Smooth muscle cell (in vitro differentiated cells): Measurements from ENCODE around the gene ACADVL. TPM values are rescaled to one million over a fixed set of nuclear protein-coding genes. Genes with fewer than 3 reads are reported as not detected.

Source experiments
- DNase-seq: peaks from one replicate; lab custom pipeline; 2025; ENCODE audit not compliant: unreplicated experiment; lab: John Stamatoyannopoulos, UW
- H2AFZ ChIP-seq: fragments of 200-600 bp; sonication (generic); 2 replicates; pipeline ENCODE4 v1.6.0; 2016; ENCODE audit warnings: antibody characterized with exemption, low read depth, mild to moderate bottlenecking
- H3F3A ChIP-seq: fragments of 200-600 bp; sonication (generic); 2 replicates; pipeline ENCODE4 v1.6.0; 2017; ENCODE audit warnings: antibody characterized with exemption, low read depth
- H3K27ac ChIP-seq: fragments of 200-600 bp; sonication (generic); 2 replicates; pipeline ENCODE4 v1.5.1; 2016; ENCODE audit warnings: low read depth, mild to moderate bottlenecking
- H3K27me3 ChIP-seq: fragments of 200-600 bp; sonication (generic); 2 replicates; pipeline ENCODE4 v1.6.1; 2016; ENCODE audit warnings: low read depth, mild to moderate bottlenecking
- H3K36me3 ChIP-seq: fragments of 200-600 bp; sonication (generic); 2 replicates; pipeline ENCODE4 v1.5.1; 2016; ENCODE audit warnings: low read depth
- H3K4me1 ChIP-seq: fragments of 200-600 bp; sonication (generic); 2 replicates; pipeline ENCODE4 v1.5.1; 2016; ENCODE audit warnings: low read depth
- H3K4me2 ChIP-seq: fragments of 200-600 bp; sonication (generic); 2 replicates; pipeline ENCODE4 v1.6.0; 2016; ENCODE audit warnings: mild to moderate bottlenecking
- H3K4me3 ChIP-seq: fragments of 200-600 bp; sonication (generic); 2 replicates; pipeline ENCODE4 v1.5.1; 2016; ENCODE audit warnings: mild to moderate bottlenecking
- H3K79me2 ChIP-seq: fragments of 200-600 bp; sonication (generic); 2 replicates; pipeline ENCODE4 v1.6.0; 2016; ENCODE audit warnings: low read depth, mild to moderate bottlenecking
- H3K9ac ChIP-seq: fragments of 200-600 bp; sonication (generic); 2 replicates; pipeline ENCODE4 v1.6.0; 2016; ENCODE audit warnings: low read depth
- H3K9me3 ChIP-seq: fragments of 200-600 bp; sonication (generic); replicated peaks from 2 replicates; pipeline ENCODE4 v1.5.1; 2016; ENCODE audit warnings: low read depth
- H4K20me1 ChIP-seq: fragments of 200-600 bp; sonication (generic); 2 replicates; pipeline ENCODE4 v1.6.0; 2016; ENCODE audit warnings: low read depth
- WGBS: methylation state at CpG from one replicate; pipeline ENCODE4 v1.1.7; 2016; ENCODE audit warnings: low lambda C conversion rate; 5-methylcytosine and 5-hydroxymethylcytosine counted together
- polyA plus RNA-seq: library from polyadenylated mRNA; unstranded; fragments of >200 nt; fragmentation: Nextera tagmentation; extraction: Ambion mirVana; gene quantifications from 2 replicates; pipeline ENCODE4 v1.2.1, GENCODE V29; 2016
- total RNA-seq: library from RNA; depleted of rRNA; stranded (reverse); fragments of >200 nt; gene quantifications from 2 replicates; pipeline ENCODE4 v1.2.3, GENCODE V29; 2014
- TF ChIP-seq, protein P1 (sequence below): fragments of 200-600 bp; sonication (generic); IDR thresholded peaks from 2 replicates; pipeline ENCODE4 v1.5.1; 2017; ENCODE audit warnings: borderline replicate concordance, mild to moderate bottlenecking, antibody characterized with exemption; ENCODE audit not compliant: insufficient read depth, poor library complexity, severe bottlenecking

The ACADVL gene
- total and polyA plus RNA-seq, 2 experiments from 2014 or later: 185 to 331 TPM

DNA sequence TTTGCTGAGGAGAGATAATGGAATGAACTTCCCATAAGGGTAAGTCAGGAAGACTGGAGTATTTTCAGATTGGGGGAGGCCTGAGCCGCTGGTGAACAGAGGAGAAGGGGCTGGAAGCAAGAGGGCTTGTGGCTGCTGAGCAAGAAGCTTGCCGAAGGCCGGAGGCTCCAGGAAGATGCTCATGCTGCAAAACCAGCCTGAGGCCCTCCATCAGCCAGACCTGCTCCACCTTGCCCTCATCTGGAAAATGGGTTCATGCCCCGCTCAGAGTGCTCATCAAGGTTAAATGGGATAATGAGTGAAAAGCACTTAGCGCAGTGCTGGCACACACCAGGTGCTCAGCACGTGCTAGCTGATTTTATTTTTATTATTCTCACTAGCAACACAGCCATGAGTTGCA lies 35.1 kb upstream of the ACADVL start:
- Histone ChIP-seq H2AFZ (no peak overlapping the region), H3K4me3 (no peak overlapping the region), H3F3A (no peaks in the 10 kb centered on the region), H3K4me2 (no peak overlapping the region), H3K79me2 (no peaks in the 10 kb centered on the region), H3K36me3 (no peaks in the 10 kb centered on the region), H3K4me1 (no peaks in the 10 kb centered on the region), H4K20me1 (no peaks in the 10 kb centered on the region), H3K9me3 (no peaks in the 10 kb centered on the region), H3K27me3 (no peaks in the 10 kb centered on the region), H3K27ac (no peak overlapping the region), H3K9ac (no peak overlapping the region)
- 93% methylated on average over 6 of the region's 6 CpGs for WGBS
- TF ChIP-seq, protein P1, sequence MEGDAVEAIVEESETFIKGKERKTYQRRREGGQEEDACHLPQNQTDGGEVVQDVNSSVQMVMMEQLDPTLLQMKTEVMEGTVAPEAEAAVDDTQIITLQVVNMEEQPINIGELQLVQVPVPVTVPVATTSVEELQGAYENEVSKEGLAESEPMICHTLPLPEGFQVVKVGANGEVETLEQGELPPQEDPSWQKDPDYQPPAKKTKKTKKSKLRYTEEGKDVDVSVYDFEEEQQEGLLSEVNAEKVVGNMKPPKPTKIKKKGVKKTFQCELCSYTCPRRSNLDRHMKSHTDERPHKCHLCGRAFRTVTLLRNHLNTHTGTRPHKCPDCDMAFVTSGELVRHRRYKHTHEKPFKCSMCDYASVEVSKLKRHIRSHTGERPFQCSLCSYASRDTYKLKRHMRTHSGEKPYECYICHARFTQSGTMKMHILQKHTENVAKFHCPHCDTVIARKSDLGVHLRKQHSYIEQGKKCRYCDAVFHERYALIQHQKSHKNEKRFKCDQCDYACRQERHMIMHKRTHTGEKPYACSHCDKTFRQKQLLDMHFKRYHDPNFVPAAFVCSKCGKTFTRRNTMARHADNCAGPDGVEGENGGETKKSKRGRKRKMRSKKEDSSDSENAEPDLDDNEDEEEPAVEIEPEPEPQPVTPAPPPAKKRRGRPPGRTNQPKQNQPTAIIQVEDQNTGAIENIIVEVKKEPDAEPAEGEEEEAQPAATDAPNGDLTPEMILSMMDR: no peak
- DNase-seq: no peak

DNA sequence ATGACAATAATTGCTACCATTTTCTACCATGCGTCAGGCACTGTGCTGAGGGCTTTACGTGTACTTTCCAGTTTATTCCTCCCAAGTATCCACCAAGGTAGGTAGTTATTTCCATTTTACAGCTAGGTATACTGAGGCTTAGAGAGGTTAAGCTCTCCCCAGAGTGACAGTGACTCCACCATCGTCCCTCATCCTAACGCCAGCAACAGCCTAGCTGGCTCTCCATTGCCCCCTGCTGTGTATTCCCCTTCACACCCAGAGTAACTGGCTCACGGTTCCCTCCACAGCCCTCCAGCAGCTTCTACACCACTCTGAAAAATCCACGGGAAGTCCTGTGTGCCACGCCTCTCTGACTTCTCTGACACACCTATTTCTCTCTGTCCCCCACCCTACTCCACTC lies 33.5 kb upstream of the ACADVL start:
- no peaks in the 10 kb centered on the region for H3K4me1 ChIP-seq
- H2AFZ ChIP-seq: no peak overlapping the region
- H3K36me3 ChIP-seq: no peaks in the 10 kb centered on the region
- H3K9me3 ChIP-seq: no peaks in the 10 kb centered on the region
- H3F3A ChIP-seq: no peaks in the 10 kb centered on the region
- H3K4me3 ChIP-seq: no peak overlapping the region
- no peak overlapping the region for H3K9ac ChIP-seq
- TF ChIP-seq, protein P1: peak; percentile 6
- no peak for DNase-seq
- WGBS: 87% methylated on average over 7 of the region's 7 CpGs
- H3K4me2 ChIP-seq: no peak overlapping the region
- no peaks in the 10 kb centered on the region for H4K20me1 ChIP-seq
- H3K27ac ChIP-seq: no peak overlapping the region
- H3K27me3 ChIP-seq: no peaks in the 10 kb centered on the region
- H3K79me2 ChIP-seq: no peaks in the 10 kb centered on the region

- Histone ChIP-seq H3K27ac (no peak overlapping the region), H3K9me3 (no peaks in the 10 kb centered on the region), H3F3A (no peaks in the 10 kb centered on the region), H3K4me3 (no peak overlapping the region), H2AFZ (no peak overlapping the region), H3K4me1 (no peaks in the 10 kb centered on the region), H3K4me2 (no peak overlapping the region), H3K27me3 (no peaks in the 10 kb centered on the region), H3K79me2 (no peaks in the 10 kb centered on the region), H3K36me3 (no peaks in the 10 kb centered on the region), H3K9ac (no peak overlapping the region), H4K20me1 (no peaks in the 10 kb centered on the region)
- DNase-seq: no peak
- TF ChIP-seq, protein P1: no peak
- 97% methylated on average over 10 of the region's 14 CpGs for WGBS
Observed at GRCh38 chr17:7190276-7190917, 29.3 kb upstream of the ACADVL start.

- DNase-seq: no peak
- no peak overlapping the region for H3K4me3 ChIP-seq
- H3K9me3 ChIP-seq: no peaks in the 10 kb centered on the region
- H3K4me2 ChIP-seq: no peak overlapping the region
- no peaks in the 10 kb centered on the region for H3K36me3 ChIP-seq
- no peaks in the 10 kb centered on the region for H3K27me3 ChIP-seq
- TF ChIP-seq, protein P1: no peak
- H2AFZ ChIP-seq: no peak overlapping the region
- H3K27ac ChIP-seq: no peak overlapping the region
- 98% methylated on average over 12 of the region's 12 CpGs for WGBS
- no peaks in the 10 kb centered on the region for H3F3A ChIP-seq
- H3K79me2 ChIP-seq: no peaks in the 10 kb centered on the region
- H3K9ac ChIP-seq: no peak overlapping the region
- no peaks in the 10 kb centered on the region for H4K20me1 ChIP-seq
- no peaks in the 10 kb centered on the region for H3K4me1 ChIP-seq
Observed at GRCh38 chr17:7191069-7191468, 28.7 kb upstream of the ACADVL start.
